CD14-positive monocyte (primary cell): Measurements from ENCODE around the gene RNF123. TPM values are rescaled to one million over a fixed set of nuclear protein-coding genes. Genes with fewer than 3 reads are reported as not detected.

Experiments
- DNase-seq, 3 donors: peaks; one replicate each; pipeline ENCODE4 v3.0.0-alpha.2; 2011 to 2022
- H2AFZ ChIP-seq: 2 replicates; pipeline ENCODE4 v1.6.0; 2012; ENCODE audit warnings: mild to moderate bottlenecking, low read depth, low read length, inconsistent platforms; ENCODE audit not compliant: insufficient read depth, poor library complexity, severe bottlenecking
- H3K27ac ChIP-seq, 2 donors: 1 replicate in 1 of 2; 2 replicates in 1 of 2; pipeline ENCODE4 v1.5.1; 2012 to 2013; ENCODE audit warnings: low read length in 2 of 2, control low read depth in 1 of 2, inconsistent platforms in 1 of 2, low read depth in 1 of 2, mild to moderate bottlenecking in 1 of 2
- H3K27me3 ChIP-seq, 2 donors: one replicate each; pipeline versions ENCODE4 v1.6.0 to v1.6.1; 2011 to 2013; ENCODE audit warnings: low read length in 2 of 2; ENCODE audit not compliant: control insufficient read depth in 2 of 2, insufficient read depth in 2 of 2
- H3K36me3 ChIP-seq, 2 donors: replicated peaks in 1 of 2; 1 replicate in 1 of 2; 2 replicates in 1 of 2; pipeline versions ENCODE4 v1.5.1 to v1.6.1; 2012 to 2013; ENCODE audit warnings: low read length in 2 of 2, control low read depth in 1 of 2, inconsistent platforms in 1 of 2, mild to moderate bottlenecking in 1 of 2; ENCODE audit not compliant: insufficient read depth in 2 of 2, control insufficient read depth in 1 of 2
- H3K4me1 ChIP-seq, 2 donors: 1 replicate in 1 of 2; 2 replicates in 1 of 2; pipeline versions ENCODE4 v1.5.1 to v1.6.1; 2012 to 2013; ENCODE audit warnings: low read length in 2 of 2, control low read depth in 1 of 2, inconsistent platforms in 1 of 2, mild to moderate bottlenecking in 1 of 2, moderate library complexity in 1 of 2; ENCODE audit not compliant: insufficient read depth in 2 of 2, control insufficient read depth in 1 of 2
- H3K4me2 ChIP-seq: replicated peaks from 2 replicates; pipeline ENCODE3; 2012; ENCODE audit warnings: low read length, moderate library complexity, mild to moderate bottlenecking; ENCODE audit not compliant: poor library complexity, severe bottlenecking; ENCODE audit errors: extremely low read depth
- H3K4me3 ChIP-seq, 3 experiments: fragments of 200-600 bp in 1 of 3; sonication (generic) in 1 of 3; replicated peaks in 1 of 3; 1 replicate in 2 of 3; 2 replicates in 1 of 3; pipeline ENCODE4 v1.5.1; 2011 to 2013; ENCODE audit warnings: low read length in 3 of 3, mild to moderate bottlenecking in 3 of 3, control low read depth in 2 of 3, low read depth in 2 of 3, inconsistent platforms in 1 of 3, moderate library complexity in 1 of 3
- H3K79me2 ChIP-seq: 2 replicates; pipeline ENCODE4 v1.6.0; 2012; ENCODE audit warnings: mild to moderate bottlenecking, control low read depth, inconsistent platforms, low read length, moderate library complexity; ENCODE audit not compliant: insufficient read depth
- H3K9ac ChIP-seq: 2 replicates; pipeline ENCODE4 v1.6.0; 2017; ENCODE audit warnings: low read length, mild to moderate bottlenecking; ENCODE audit not compliant: insufficient read depth, poor library complexity, severe bottlenecking
- H3K9me3 ChIP-seq, 2 donors: replicated peaks in 1 of 2; 1 replicate in 1 of 2; 2 replicates in 1 of 2; pipeline versions ENCODE4 v1.5.1 to v1.6.1; 2012 to 2013; ENCODE audit warnings: low read length in 2 of 2, control low read depth in 1 of 2; ENCODE audit not compliant: control insufficient read depth in 1 of 2, insufficient read depth in 1 of 2
- H4K20me1 ChIP-seq: 2 replicates; pipeline ENCODE4 v1.6.0; 2012; ENCODE audit warnings: mild to moderate bottlenecking, low read length, control low read depth, moderate library complexity; ENCODE audit not compliant: insufficient read depth
- H3K27ac Mint-ChIP-seq, 7 donors: one replicate each; pipeline ENCODE4 v1.8.0; 2020; ENCODE audit warnings: mild to moderate bottlenecking in 7 of 7, mixed read lengths in 7 of 7, moderate library complexity in 6 of 7, inconsistent platforms in 2 of 7
- H3K27me3 Mint-ChIP-seq, 3 donors: one replicate each; pipeline ENCODE4 v1.8.0; 2021 to 2022; ENCODE audit warnings: low read depth in 3 of 3, mild to moderate bottlenecking in 3 of 3, mixed read lengths in 3 of 3, moderate library complexity in 3 of 3, inconsistent platforms in 1 of 3
- H3K36me3 Mint-ChIP-seq, 2 donors: one replicate each; pipeline ENCODE4 v1.8.0; 2020; ENCODE audit warnings: mixed read lengths in 2 of 2, inconsistent platforms in 1 of 2, mild to moderate bottlenecking in 1 of 2
- H3K4me1 Mint-ChIP-seq: one replicate; pipeline ENCODE4 v1.8.0; 2020; ENCODE audit warnings: mild to moderate bottlenecking, mixed read lengths
- H3K4me3 Mint-ChIP-seq, 2 donors: one replicate each; pipeline ENCODE4 v1.8.0; 2020; ENCODE audit warnings: mild to moderate bottlenecking in 2 of 2, mixed read lengths in 2 of 2, moderate library complexity in 1 of 2
- H3K9me3 Mint-ChIP-seq, 7 donors: one replicate each; pipeline ENCODE4 v1.8.0; 2020 to 2022; ENCODE audit warnings: mixed read lengths in 7 of 7, mild to moderate bottlenecking in 6 of 7, moderate library complexity in 6 of 7, inconsistent platforms in 2 of 7
- whole genome bisulfite sequencing: methylation state at CpG from one replicate; pipeline ENCODE4 v1.1.5; 2013; ENCODE audit warnings: missing lambda C conversion rate; ENCODE audit not compliant: insufficient coverage; 5-methylcytosine and 5-hydroxymethylcytosine counted together
- intact Hi-C, 2 donors: fragments of 100-400 bp; cut with micrococcal nuclease; formaldehyde crosslinking; loops; one replicate each; pipeline versions ENCODE4 v1.15.0 to v1.15.1; 2023
- polyA plus RNA-seq, 3 donors: library from polyadenylated mRNA; depleted of rRNA in 1 of 3; unstranded in 2 of 3; stranded (reverse) in 1 of 3; fragments of 300-500 nt in 2 of 3; fragments of >200 nt in 1 of 3; fragmentation: Illumina TruSeq in 2 of 3; gene quantifications; 1 replicate in 2 of 3; 2 replicates in 1 of 3; pipeline ENCODE4 v1.2.3, GENCODE V29; 2012 to 2021
- TF ChIP-seq, protein P1 (sequence below): fragments of 200-600 bp; IDR thresholded peaks from one replicate; pipeline ENCODE4 v1.8.0; 2022; ENCODE audit warnings: antibody characterized with exemption, mild to moderate bottlenecking

The RNF123 gene
- polyA plus RNA-seq, 3 donors: 11.1 to 46.2 (median 15.7) TPM

GRCh38 chr3:49641921-49642707 lies 47.2 kb upstream of the RNF123 start:
- no peaks in the 10 kb centered on the region for H3K36me3 Mint-ChIP-seq
- H3K9me3 Mint-ChIP-seq: peaks cover 0 to 2% (median 0%) of the 10 kb centered on the region in 7 donors
- Histone ChIP-seq H4K20me1 (no peaks in the 10 kb centered on the region), H3K27ac (no peak overlapping the region), H3K4me1 (no peaks in the 10 kb centered on the region), H3K9me3 (no peaks in the 10 kb centered on the region), H3K4me2 (no peak overlapping the region), H3K9ac (no peak overlapping the region), H3K36me3 (no peaks in the 10 kb centered on the region), H2AFZ (no peak overlapping the region), H3K79me2 (no peaks in the 10 kb centered on the region), H3K4me3 (no peak overlapping the region), H3K27me3 (no peaks in the 10 kb centered on the region)
- peaks cover 0 to 10% (median 3%) of the 10 kb centered on the region in 3 donors for H3K27me3 Mint-ChIP-seq
- peak overlapping the region in 1 of 7 donors; percentile 25 for H3K27ac Mint-ChIP-seq
- H3K4me1 Mint-ChIP-seq: peaks cover 3% of the 10 kb centered on the region
- intact Hi-C loops: no loop called here
- no peak overlapping the region for H3K4me3 Mint-ChIP-seq
- TF ChIP-seq, protein P1, sequence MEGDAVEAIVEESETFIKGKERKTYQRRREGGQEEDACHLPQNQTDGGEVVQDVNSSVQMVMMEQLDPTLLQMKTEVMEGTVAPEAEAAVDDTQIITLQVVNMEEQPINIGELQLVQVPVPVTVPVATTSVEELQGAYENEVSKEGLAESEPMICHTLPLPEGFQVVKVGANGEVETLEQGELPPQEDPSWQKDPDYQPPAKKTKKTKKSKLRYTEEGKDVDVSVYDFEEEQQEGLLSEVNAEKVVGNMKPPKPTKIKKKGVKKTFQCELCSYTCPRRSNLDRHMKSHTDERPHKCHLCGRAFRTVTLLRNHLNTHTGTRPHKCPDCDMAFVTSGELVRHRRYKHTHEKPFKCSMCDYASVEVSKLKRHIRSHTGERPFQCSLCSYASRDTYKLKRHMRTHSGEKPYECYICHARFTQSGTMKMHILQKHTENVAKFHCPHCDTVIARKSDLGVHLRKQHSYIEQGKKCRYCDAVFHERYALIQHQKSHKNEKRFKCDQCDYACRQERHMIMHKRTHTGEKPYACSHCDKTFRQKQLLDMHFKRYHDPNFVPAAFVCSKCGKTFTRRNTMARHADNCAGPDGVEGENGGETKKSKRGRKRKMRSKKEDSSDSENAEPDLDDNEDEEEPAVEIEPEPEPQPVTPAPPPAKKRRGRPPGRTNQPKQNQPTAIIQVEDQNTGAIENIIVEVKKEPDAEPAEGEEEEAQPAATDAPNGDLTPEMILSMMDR: no peak
- WGBS: 91% methylated on average over 12 of the region's 14 CpGs
- no peak for DNase-seq

- H3K27me3 Mint-ChIP-seq: peaks cover 0 to 10% (median 3%) of the 10 kb centered on the region in 3 donors
- no peaks in the 10 kb centered on the region for H3K36me3 Mint-ChIP-seq
- no peaks in the 10 kb centered on the region for H3K9me3 ChIP-seq
- no peaks in the 10 kb centered on the region for H3K36me3 ChIP-seq
- intact Hi-C loops: no loop called here
- H3K4me3 ChIP-seq: no peak overlapping the region
- no peaks in the 10 kb centered on the region for H3K79me2 ChIP-seq
- no peak overlapping the region for H3K9ac ChIP-seq
- H3K4me1 ChIP-seq: no peaks in the 10 kb centered on the region
- no peak overlapping the region for H3K27ac ChIP-seq
- H3K27me3 ChIP-seq: no peaks in the 10 kb centered on the region
- H3K9me3 Mint-ChIP-seq: peaks cover 0 to 2% (median 0%) of the 10 kb centered on the region in 7 donors
- TF ChIP-seq, protein P1: no peak
- 95% methylated on average over 8 of the region's 9 CpGs for WGBS
- no peak overlapping the region for H2AFZ ChIP-seq
- no peak overlapping the region for H3K27ac Mint-ChIP-seq
- no peak for DNase-seq
- no peaks in the 10 kb centered on the region for H4K20me1 ChIP-seq
- H3K4me3 Mint-ChIP-seq: no peak overlapping the region
- H3K4me1 Mint-ChIP-seq: peaks cover 3% of the 10 kb centered on the region
- no peak overlapping the region for H3K4me2 ChIP-seq
These were observed 46.6 kb upstream of the RNF123 start for GRCh38 chr3:49642708-49643145.
